DOHH2 (cell line): ENCODE results near the gene PLCL1.

ENCODE experiments used
- EZH2phosphoT487 ChIP-seq: fragments of 200-600 bp; sonication (generic); IDR thresholded peaks from 2 replicates; pipeline ENCODE4 v1.6.1; 2017; ENCODE audit warnings: borderline replicate concordance, mild to moderate bottlenecking, antibody characterized with exemption, low read length, moderate library complexity, mixed read lengths
- TF ChIP-seq, protein P1 (sequence below): fragments of 200-600 bp; sonication (generic); IDR thresholded peaks from one replicate; pipeline ENCODE4 v1.5.1; 2014; ENCODE audit warnings: antibody characterized with exemption, mild to moderate bottlenecking, low read depth, low read length; ENCODE audit not compliant: poor library complexity, severe bottlenecking

DNA sequence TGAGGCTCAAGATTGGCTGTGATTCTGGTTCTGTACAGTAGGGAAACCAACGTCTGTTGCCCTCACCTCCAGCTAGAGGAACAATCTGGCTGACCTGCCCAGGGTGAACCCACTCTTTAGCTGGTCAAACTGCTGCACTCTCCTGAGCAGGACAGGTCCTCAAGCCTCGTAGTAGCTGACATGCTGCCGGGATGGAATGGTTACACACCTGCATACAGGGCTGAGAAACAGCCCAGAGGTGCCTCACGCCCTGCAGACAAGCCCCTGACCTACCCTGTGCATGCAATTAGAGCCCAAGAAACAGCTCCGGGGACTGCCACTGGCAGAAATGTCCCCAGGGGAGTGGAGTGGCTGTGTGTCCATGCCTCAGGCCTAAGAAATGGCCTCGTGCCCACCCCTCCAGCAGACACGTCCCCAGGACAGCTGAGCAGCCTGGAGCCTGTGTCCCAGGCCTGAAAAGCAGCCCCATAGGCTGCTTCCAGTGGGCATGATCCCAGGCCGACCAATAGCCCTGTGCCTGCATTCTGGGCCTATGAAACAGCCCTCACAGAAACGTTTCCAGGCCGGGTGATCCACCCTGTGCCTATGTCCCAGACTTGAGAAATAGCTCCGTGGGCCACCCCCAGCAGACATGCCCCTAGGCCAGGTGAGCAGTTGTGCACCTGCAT lies 44.6 kb upstream of the PLCL1 start:
- TF ChIP-seq, protein P1, sequence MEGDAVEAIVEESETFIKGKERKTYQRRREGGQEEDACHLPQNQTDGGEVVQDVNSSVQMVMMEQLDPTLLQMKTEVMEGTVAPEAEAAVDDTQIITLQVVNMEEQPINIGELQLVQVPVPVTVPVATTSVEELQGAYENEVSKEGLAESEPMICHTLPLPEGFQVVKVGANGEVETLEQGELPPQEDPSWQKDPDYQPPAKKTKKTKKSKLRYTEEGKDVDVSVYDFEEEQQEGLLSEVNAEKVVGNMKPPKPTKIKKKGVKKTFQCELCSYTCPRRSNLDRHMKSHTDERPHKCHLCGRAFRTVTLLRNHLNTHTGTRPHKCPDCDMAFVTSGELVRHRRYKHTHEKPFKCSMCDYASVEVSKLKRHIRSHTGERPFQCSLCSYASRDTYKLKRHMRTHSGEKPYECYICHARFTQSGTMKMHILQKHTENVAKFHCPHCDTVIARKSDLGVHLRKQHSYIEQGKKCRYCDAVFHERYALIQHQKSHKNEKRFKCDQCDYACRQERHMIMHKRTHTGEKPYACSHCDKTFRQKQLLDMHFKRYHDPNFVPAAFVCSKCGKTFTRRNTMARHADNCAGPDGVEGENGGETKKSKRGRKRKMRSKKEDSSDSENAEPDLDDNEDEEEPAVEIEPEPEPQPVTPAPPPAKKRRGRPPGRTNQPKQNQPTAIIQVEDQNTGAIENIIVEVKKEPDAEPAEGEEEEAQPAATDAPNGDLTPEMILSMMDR, result no peak
- no peak for TF ChIP-seq EZH2phosphoT487
